ENCODE measurements around the gene ARCN1.

- TF ChIP-seq CTCF (IDR thresholded peaks at IDR 0.05; ENCODE audit: extremely low read depth in 1 of 2, insufficient read depth in 1 of 2, low read depth in 1 of 2, low read length in 2 of 2) (no peak), EZH2 (IDR thresholded peaks at IDR 0.05; ENCODE audit: borderline replicate concordance, low read depth, low read length, severe bottlenecking) (no peak), POLR2A (IDR thresholded peaks at IDR 0.05; ENCODE audit: low read depth, low read length) (no peak)
Observed at GRCh38 chr11:118524757-118525470, 47.3 kb upstream of the ARCN1 start.

Data from endothelial cell of umbilical vein (primary cell).